NT2/D1 (cell line): ENCODE measurements around the gene CASP7.

Experiments used
- YY1 ChIP-seq: IDR thresholded peaks from 2 replicates; pipeline ENCODE4 v1.6.1; 2011; ENCODE audit not compliant: insufficient read length, insufficient read depth
- ZNF274 ChIP-seq: IDR thresholded peaks from 2 replicates; pipeline ENCODE4 v1.6.1; 2011; ENCODE audit warnings: mild to moderate bottlenecking, low read depth, low read length

- TF ChIP-seq YY1: no peak
- TF ChIP-seq ZNF274: no peak
These were observed 12.9 kb upstream of the CASP7 start for GRCh38 chr10:113666682-113667252.
